GM19193 (cell line): ENCODE measurements around the gene SYT8.

Experiments used
- POLR2A ChIP-seq: IDR thresholded peaks from 4 replicates; pipeline ENCODE4 v1.6.1; 2011; ENCODE audit not compliant: insufficient read depth, insufficient read length; ENCODE audit errors: extremely low read depth

The SYT8 gene

GRCh38 chr11:1826552-1827094, 8.2 kb upstream of the SYT8 start:
- no peak for TF ChIP-seq POLR2A

- TF ChIP-seq POLR2A, result no peak
These were observed 7.5 kb upstream of the SYT8 start for GRCh38 chr11:1827095-1827813.

- TF ChIP-seq POLR2A, result no peak
These were observed 6.9 kb upstream of the SYT8 start for GRCh38 chr11:1827931-1828330.

GRCh38 chr11:1828542-1828941, 6.2 kb upstream of the SYT8 start:
- TF ChIP-seq POLR2A, result no peak

GRCh38 chr11:1829039-1829820, 5.6 kb upstream of the SYT8 start:
- no peak for TF ChIP-seq POLR2A

- no peak for TF ChIP-seq POLR2A
These were observed 4.8 kb upstream of the SYT8 start for GRCh38 chr11:1830004-1830321.

GRCh38 chr11:1830322-1831223, 4.2 kb upstream of the SYT8 start:
- no peak for TF ChIP-seq POLR2A

GRCh38 chr11:1831338-1832210, 3.2 kb upstream of the SYT8 start:
- no peak for TF ChIP-seq POLR2A

- TF ChIP-seq POLR2A, result no peak
These were observed 2.4 kb upstream of the SYT8 start for GRCh38 chr11:1832211-1832919.

GRCh38 chr11:1832920-1833295, 1.9 kb upstream of the SYT8 start:
- TF ChIP-seq POLR2A, result no peak

GRCh38 chr11:1834062-1834610, 654 bp upstream of the SYT8 start:
- TF ChIP-seq POLR2A, result no peak

- no peak for TF ChIP-seq POLR2A
These were observed 851 bp downstream of the SYT8 start for GRCh38 chr11:1835671-1836010.
